ENCODE measurements around the gene PTPRG. TPM values are rescaled to one million over a fixed set of nuclear protein-coding genes. Genes with fewer than 3 reads are reported as not detected.

Gene PTPRG
- total RNA-seq, 1 donor from 2014 or later = 44.3 TPM

- TF ChIP-seq CTCF (IDR thresholded peaks at IDR 0.05; ENCODE audit: unreplicated experiment) = no peak
- Mint-ChIP-seq H3K9me3 (ENCODE audit: low read depth) (no peaks in the 10 kb centered on the region), H3K36me3 (ENCODE audit: insufficient read depth) (no peaks in the 10 kb centered on the region), H3K27ac (no peak overlapping the region), H3K4me3 (ENCODE audit: low read depth) (no peak overlapping the region), H3K27me3 (no peaks in the 10 kb centered on the region), H3K4me1 (ENCODE audit: low read depth) (peaks cover 9% of the 10 kb centered on the region)
- DNase-seq (ENCODE audit: low spot score, unreplicated experiment) = no peak
Observed at GRCh38 chr3:61583890-61584875, 22.8 kb downstream of the PTPRG start.

GRCh38 chr3:61589856-61590255 lies 28.5 kb downstream of the PTPRG start:
- Mint-ChIP-seq H3K27me3 (no peaks in the 10 kb centered on the region), H3K9me3 (ENCODE audit: low read depth) (no peaks in the 10 kb centered on the region), H3K27ac (no peak overlapping the region), H3K36me3 (ENCODE audit: insufficient read depth) (no peaks in the 10 kb centered on the region), H3K4me1 (ENCODE audit: low read depth) (peaks cover 10% of the 10 kb centered on the region), H3K4me3 (ENCODE audit: low read depth) (no peak overlapping the region)
- no peak for TF ChIP-seq CTCF (IDR thresholded peaks at IDR 0.05; ENCODE audit: unreplicated experiment)
- no peak for DNase-seq (ENCODE audit: low spot score, unreplicated experiment)

GRCh38 chr3:61591300-61591699 lies 29.9 kb downstream of the PTPRG start:
- H3K4me3 Mint-ChIP-seq (ENCODE audit: low read depth) = no peak overlapping the region
- no peaks in the 10 kb centered on the region for H3K9me3 Mint-ChIP-seq (ENCODE audit: low read depth)
- peaks cover 15% of the 10 kb centered on the region for H3K4me1 Mint-ChIP-seq (ENCODE audit: low read depth)
- H3K27ac Mint-ChIP-seq = no peak overlapping the region
- H3K27me3 Mint-ChIP-seq = no peaks in the 10 kb centered on the region
- H3K36me3 Mint-ChIP-seq (ENCODE audit: insufficient read depth) = no peaks in the 10 kb centered on the region
- DNase-seq (ENCODE audit: low spot score, unreplicated experiment) = no peak
- no peak for TF ChIP-seq CTCF (IDR thresholded peaks at IDR 0.05; ENCODE audit: unreplicated experiment)

- no peak for TF ChIP-seq CTCF (IDR thresholded peaks at IDR 0.05; ENCODE audit: unreplicated experiment)
- Mint-ChIP-seq H3K9me3 (ENCODE audit: low read depth) (no peaks in the 10 kb centered on the region), H3K4me3 (ENCODE audit: low read depth) (no peak overlapping the region), H3K27me3 (no peaks in the 10 kb centered on the region), H3K4me1 (ENCODE audit: low read depth) (peaks cover 15% of the 10 kb centered on the region), H3K27ac (no peak overlapping the region), H3K36me3 (ENCODE audit: insufficient read depth) (no peaks in the 10 kb centered on the region)
- DNase-seq (ENCODE audit: low spot score, unreplicated experiment) = no peak
Observed at GRCh38 chr3:61593446-61594029, 32.2 kb downstream of the PTPRG start.

GRCh38 chr3:61594144-61594963 lies 33.0 kb downstream of the PTPRG start:
- no peak overlapping the region for H3K27ac Mint-ChIP-seq
- no peaks in the 10 kb centered on the region for H3K27me3 Mint-ChIP-seq
- H3K36me3 Mint-ChIP-seq (ENCODE audit: insufficient read depth) = no peaks in the 10 kb centered on the region
- no peak for DNase-seq (ENCODE audit: low spot score, unreplicated experiment)
- H3K9me3 Mint-ChIP-seq (ENCODE audit: low read depth) = no peaks in the 10 kb centered on the region
- H3K4me3 Mint-ChIP-seq (ENCODE audit: low read depth) = no peak overlapping the region
- TF ChIP-seq CTCF (IDR thresholded peaks at IDR 0.05; ENCODE audit: unreplicated experiment) = no peak
- peaks cover 15% of the 10 kb centered on the region for H3K4me1 Mint-ChIP-seq (ENCODE audit: low read depth)
